ENCODE measurements around the gene SPACA5. TPM values are rescaled to one million over a fixed set of nuclear protein-coding genes. Genes with fewer than 3 reads are reported as not detected.

Gene SPACA5
- total and polyA plus RNA-seq, 2 donors (not counting 3 experiments of a cell fraction or from before 2014, with no cell fraction given) = not detected

GRCh38 chrX:47992669-47993068, 14.1 kb upstream of the SPACA5 start:
- no peak overlapping the region for H3K27ac ChIP-seq (ENCODE audit: insufficient read depth, low read depth, low read length)
- no peak overlapping the region for H3K4me3 ChIP-seq (replicated peaks in 1 of 3; ENCODE audit: insufficient read depth in 1 of 3, low read depth in 1 of 3, low read length in 3 of 3)
- H3K9me1 ChIP-seq (replicated peaks; ENCODE audit: control insufficient read depth, extremely low read depth, insufficient read depth, low read length) = no peaks in the 10 kb centered on the region
- H3K36me3 ChIP-seq (ENCODE audit: control insufficient read depth in 2 of 2, extremely low read depth in 1 of 2, insufficient read depth in 2 of 2, low read length in 2 of 2) = peaks cover 0 to 2% of the 10 kb centered on the region in 2 experiments
- no peaks in the 10 kb centered on the region for H3K4me1 ChIP-seq (ENCODE audit: control insufficient read depth, extremely low read depth, insufficient read depth, low read length)
- dilution Hi-C loops (cut with MboI; ENCODE audit: extremely low pct_ligation_motif_present, low sequenced_read_pairs) (no loop called here), intact Hi-C loops (cut with micrococcal nuclease) (no loop called here)
- H3K9me3 ChIP-seq (replicated peaks; ENCODE audit: control insufficient read depth, insufficient read depth, low read length) = no peaks in the 10 kb centered on the region
- ChIA-PET POLR2A (no interaction called here), CTCF (no interaction called here)
- no peaks in the 10 kb centered on the region for H4K20me1 ChIP-seq (replicated peaks; ENCODE audit: control insufficient read depth, extremely low read depth, insufficient read depth, low read length)
- FAIRE-seq = no peak
- no peak overlapping the region for H3K9ac ChIP-seq (replicated peaks; ENCODE audit: extremely low read depth, insufficient read depth, low read length)
- BruUV-seq (replicated peaks) = no TSS peak
- TF ChIP-seq POLR2AphosphoS5 (IDR thresholded peaks at IDR 0.05; ENCODE audit: insufficient read depth, low read depth, low read length) = no peak
- H3K79me2 ChIP-seq (ENCODE audit: control insufficient read depth, insufficient read depth, low read length) = peaks cover 2% of the 10 kb centered on the region
- no peak for DNase-seq (ENCODE audit: low read depth, low spot score)
- H2AFZ ChIP-seq (ENCODE audit: low read depth, low read length) = no peak overlapping the region
- H3K4me2 ChIP-seq (ENCODE audit: insufficient read depth, low read length) = no peak overlapping the region
- H3K27me3 ChIP-seq (ENCODE audit: control insufficient read depth in 2 of 2, insufficient read depth in 2 of 2, low read length in 2 of 2) = no peaks in the 10 kb centered on the region

- dilution Hi-C loops (cut with MboI; ENCODE audit: extremely low pct_ligation_motif_present, low sequenced_read_pairs) = no loop called here
Measured at GRCh38 chrX:48001260-48001659, 5.5 kb upstream of the SPACA5 start.

More at GRCh38 chrX:48001260-48001659, 5.5 kb upstream of the SPACA5 start:
- Histone ChIP-seq H3K9ac (replicated peaks; ENCODE audit: extremely low read depth, insufficient read depth, low read length) (no peak overlapping the region), H3K4me3 (replicated peaks in 1 of 3; ENCODE audit: insufficient read depth in 1 of 3, low read depth in 1 of 3, low read length in 3 of 3) (no peak overlapping the region), H3K79me2 (ENCODE audit: control insufficient read depth, insufficient read depth, low read length) (no peaks in the 10 kb centered on the region), H3K4me2 (ENCODE audit: insufficient read depth, low read length) (no peak overlapping the region), H4K20me1 (replicated peaks; ENCODE audit: control insufficient read depth, extremely low read depth, insufficient read depth, low read length) (no peaks in the 10 kb centered on the region), H3K4me1 (ENCODE audit: control insufficient read depth, extremely low read depth, insufficient read depth, low read length) (peaks cover 2% of the 10 kb centered on the region), H3K9me3 (replicated peaks; ENCODE audit: control insufficient read depth, insufficient read depth, low read length) (no peaks in the 10 kb centered on the region), H3K36me3 (ENCODE audit: control insufficient read depth in 2 of 2, extremely low read depth in 1 of 2, insufficient read depth in 2 of 2, low read length in 2 of 2) (no peaks in the 10 kb centered on the region), H3K27ac (ENCODE audit: insufficient read depth, low read depth, low read length) (no peak overlapping the region), H3K27me3 (ENCODE audit: control insufficient read depth in 2 of 2, insufficient read depth in 2 of 2, low read length in 2 of 2) (no peaks in the 10 kb centered on the region), H3K9me1 (replicated peaks; ENCODE audit: control insufficient read depth, extremely low read depth, insufficient read depth, low read length) (no peaks in the 10 kb centered on the region), H2AFZ (ENCODE audit: low read depth, low read length) (no peak overlapping the region)
- intact Hi-C loops (cut with micrococcal nuclease) = no loop called here
- TF ChIP-seq EZH2 (IDR thresholded peaks at IDR 0.05; ENCODE audit: borderline replicate concordance, low read depth, low read length, severe bottlenecking) = no peak
- no peak for TF ChIP-seq JUN (IDR thresholded peaks at IDR 0.05; ENCODE audit: borderline replicate concordance, insufficient read depth, insufficient read length, low read depth)
- no peak for TF ChIP-seq POLR2A (IDR thresholded peaks at IDR 0.05; ENCODE audit: low read depth, low read length)
- no peak for TF ChIP-seq POLR2AphosphoS5 (IDR thresholded peaks at IDR 0.05; ENCODE audit: insufficient read depth, low read depth, low read length)
- TF ChIP-seq FOS (IDR thresholded peaks at IDR 0.05; ENCODE audit: borderline replicate concordance, insufficient read depth, low read length) = no peak
- no peak for TF ChIP-seq GATA2 (IDR thresholded peaks at IDR 0.05; ENCODE audit: insufficient read depth, insufficient read length, low read depth, low read length)
- no peak for TF ChIP-seq CTCF (IDR thresholded peaks at IDR 0.05; ENCODE audit: extremely low read depth in 1 of 2, insufficient read depth in 1 of 2, low read depth in 1 of 2, low read length in 2 of 2)
- no peak for TF ChIP-seq MYC (IDR thresholded peaks at IDR 0.05; ENCODE audit: low read depth, low read length)
- TF ChIP-seq MAX (IDR thresholded peaks at IDR 0.05; ENCODE audit: insufficient read depth, insufficient read length) = no peak
- no peak for DNase-seq (ENCODE audit: low read depth, low spot score)
- POLR2A ChIA-PET = no interaction called here
- CTCF ChIA-PET = no interaction called here
- no TSS peak for BruUV-seq (replicated peaks)
- FAIRE-seq = no peak
